CD1c-positive myeloid dendritic cell (primary cell): Measurements from ENCODE around the gene DNASE1L2.
"Not testable (repeated sequence)": the region's sequence is repeated elsewhere in the genome, so short reads cannot be mapped to it uniquely, and the experiment has no call there.

ENCODE experiments used
- DNase-seq: peaks from one replicate; pipeline ENCODE4 v3.0.0-alpha.2; 2016; ENCODE audit errors: extremely low spot score

DNASE1L2 gene

DNA sequence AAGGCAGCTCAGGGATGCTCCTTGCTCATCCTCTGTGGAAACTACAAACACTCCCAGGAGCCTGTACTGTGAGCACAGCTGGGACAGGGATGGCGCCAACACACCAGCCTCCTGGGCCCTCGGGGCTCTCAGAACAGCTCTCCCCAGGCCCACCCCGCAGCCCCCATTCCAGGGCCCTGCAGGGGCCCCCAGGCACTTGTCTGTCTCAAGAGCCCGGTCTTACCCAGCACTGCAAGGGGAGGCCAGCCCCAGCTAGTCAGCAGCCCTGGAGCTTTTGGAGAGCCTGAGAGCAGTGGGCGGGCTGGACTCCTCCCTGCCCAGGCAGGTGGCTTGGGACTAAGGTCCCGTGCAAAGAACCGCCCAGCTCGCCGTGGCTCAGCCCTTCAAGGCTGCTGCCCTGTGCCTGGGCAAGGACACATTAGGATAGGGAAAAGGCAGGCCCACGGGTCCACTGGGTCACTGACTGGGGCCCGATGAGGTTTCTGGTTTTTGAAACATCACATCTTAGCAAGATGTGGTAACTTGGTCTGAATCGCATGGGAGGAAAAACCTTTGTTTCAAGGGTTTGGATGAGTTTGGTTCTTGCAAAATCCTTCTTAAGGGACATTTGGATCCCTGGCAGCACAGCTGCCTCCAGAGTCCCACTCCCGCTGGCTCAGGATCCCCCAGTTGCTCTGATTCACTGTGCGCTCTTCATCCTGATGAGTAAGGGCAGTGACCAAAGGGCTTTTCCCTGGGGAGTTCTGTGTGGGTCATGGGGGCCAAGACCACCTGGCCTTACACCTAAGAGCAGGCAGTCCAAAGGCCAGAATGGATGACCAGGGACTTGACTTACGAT lies 2.8 kb downstream of the DNASE1L2 start:
- no peak for DNase-seq

GRCh38 chr16:2240331-2240730 lies 4.1 kb downstream of the DNASE1L2 start:
- not testable (repeated sequence) for DNase-seq

DNA sequence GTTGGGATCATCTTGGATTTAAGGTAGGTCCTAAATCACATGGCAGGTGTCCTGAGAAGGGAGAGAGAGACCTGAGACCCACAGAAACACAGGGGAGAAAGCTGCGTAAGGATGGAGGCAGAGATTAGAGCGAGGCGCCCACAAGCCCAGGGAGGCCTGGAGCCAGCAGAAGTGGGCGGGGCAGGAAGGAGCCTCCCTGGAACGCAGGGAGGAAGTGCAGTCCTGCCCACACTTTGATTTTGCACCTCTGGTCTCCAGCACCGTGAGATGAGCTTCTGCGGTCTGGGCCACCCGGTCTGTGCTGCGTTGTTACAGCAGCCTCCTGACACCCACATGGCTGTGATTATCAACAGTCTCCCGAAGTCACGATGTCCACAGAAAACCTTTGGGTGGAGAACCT lies 6.4 kb downstream of the DNASE1L2 start:
- DNase-seq = peak; percentile 43

- no peak for DNase-seq
These were observed 6.8 kb downstream of the DNASE1L2 start for GRCh38 chr16:2243031-2243528.

DNA sequence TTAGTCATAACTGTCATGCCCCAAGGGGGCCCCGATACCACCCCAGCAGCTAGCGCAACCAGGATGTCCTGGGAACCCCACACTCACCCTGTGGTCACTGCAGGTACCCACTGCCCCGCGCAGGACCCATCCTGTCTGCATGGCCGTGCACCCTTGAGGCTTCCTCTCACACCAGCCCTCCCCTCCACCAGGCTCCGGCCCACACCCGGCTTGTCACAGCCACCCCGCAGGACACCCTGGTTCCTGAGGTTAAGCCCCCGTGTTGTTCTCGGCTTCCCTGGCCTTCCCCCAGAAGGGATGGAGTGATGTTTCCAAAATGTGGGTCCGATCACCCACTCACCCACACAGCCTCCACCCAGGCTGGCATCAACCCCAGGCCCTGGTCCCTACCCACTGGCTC lies 7.5 kb downstream of the DNASE1L2 start:
- DNase-seq = no peak

GRCh38 chr16:2244301-2244700 lies 8.1 kb downstream of the DNASE1L2 start:
- no peak for DNase-seq

DNA sequence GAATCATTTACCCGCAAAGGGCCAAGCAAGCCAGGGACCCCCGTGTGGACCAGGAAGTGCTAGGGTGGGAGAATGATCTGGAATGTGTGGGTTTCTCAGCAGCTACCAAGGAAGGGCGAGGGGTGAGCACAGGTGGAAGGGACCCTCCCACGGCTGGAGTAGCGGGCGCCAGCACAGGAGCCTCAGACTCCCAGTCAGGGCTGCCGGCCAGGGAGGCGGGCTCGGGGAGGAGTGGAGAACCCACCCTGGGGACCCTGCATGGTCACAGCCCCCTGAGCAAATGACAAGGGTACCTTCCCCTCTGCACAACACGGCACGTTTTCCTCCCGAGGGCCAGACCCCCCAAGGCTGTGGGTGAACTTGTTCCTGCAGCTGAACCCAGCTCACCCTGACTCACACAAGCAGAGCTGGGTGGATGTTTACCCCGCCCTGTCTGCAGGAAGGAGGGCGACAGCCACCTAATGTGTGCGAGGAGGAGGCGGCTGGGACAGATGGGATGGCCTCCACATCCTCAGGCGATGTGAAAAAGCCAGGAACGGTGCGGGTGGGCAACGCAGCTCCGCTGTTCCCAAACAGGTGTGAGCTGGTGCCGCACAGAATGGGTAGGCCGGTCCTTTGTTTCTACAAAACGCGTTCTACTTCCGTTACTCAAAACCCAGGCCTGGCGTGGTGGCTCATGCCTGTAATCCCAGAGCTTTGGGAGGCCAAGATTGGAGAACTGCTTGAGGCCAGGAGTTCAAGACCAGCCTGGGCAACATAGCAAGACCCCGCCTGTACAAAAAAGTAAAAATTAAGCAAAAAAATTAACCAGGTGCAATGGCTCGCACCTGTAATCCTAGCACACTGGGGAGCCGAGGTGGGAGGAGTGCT lies 8.9 kb downstream of the DNASE1L2 start:
- DNase-seq = no peak

DNA sequence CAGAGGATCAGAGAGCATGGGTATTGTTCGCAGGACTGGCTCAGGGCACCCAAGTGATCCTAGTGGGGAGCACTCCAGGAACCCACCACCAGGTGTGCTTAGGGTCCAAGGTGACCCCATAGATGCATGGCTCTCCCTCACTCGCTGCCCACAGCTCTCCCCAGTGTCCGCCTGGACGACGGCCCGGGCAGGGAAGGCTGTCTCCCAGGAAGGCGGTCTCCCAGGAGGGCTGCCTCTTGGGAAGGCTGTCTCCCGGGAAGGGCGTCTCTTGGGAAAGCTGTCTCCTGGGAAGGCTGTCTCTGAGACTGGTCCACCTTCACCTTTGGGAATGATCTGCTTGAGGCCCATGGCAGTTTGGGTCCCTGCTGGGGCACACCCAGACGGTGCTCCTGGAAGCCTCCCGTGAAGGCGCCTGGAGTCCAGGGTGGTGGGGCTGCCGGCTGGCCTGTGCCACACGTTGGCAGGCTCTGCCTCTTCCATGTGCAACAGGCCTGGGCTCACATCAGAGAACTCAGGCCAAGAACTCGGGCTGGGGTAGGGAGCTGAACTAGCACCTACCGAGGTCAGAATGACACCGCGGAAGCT lies 10.1 kb downstream of the DNASE1L2 start:
- no peak for DNase-seq

- DNase-seq = peak; percentile 29
These were observed 14.5 kb downstream of the DNASE1L2 start for GRCh38 chr16:2250652-2251295.

- DNase-seq = peak; percentile 96
These were observed 15.3 kb downstream of the DNASE1L2 start, which contains the start of gene ECI1 for GRCh38 chr16:2251296-2252111. Gene ECI1 (minus strand): TSS chr16:2251587. CDS start chr16:2251566, 21 bp downstream.

GRCh38 chr16:2252806-2253148 lies 16.5 kb downstream of the DNASE1L2 start:
- DNase-seq = no peak

GRCh38 chr16:2253293-2253692 lies 17.0 kb downstream of the DNASE1L2 start:
- DNase-seq = no peak

DNA sequence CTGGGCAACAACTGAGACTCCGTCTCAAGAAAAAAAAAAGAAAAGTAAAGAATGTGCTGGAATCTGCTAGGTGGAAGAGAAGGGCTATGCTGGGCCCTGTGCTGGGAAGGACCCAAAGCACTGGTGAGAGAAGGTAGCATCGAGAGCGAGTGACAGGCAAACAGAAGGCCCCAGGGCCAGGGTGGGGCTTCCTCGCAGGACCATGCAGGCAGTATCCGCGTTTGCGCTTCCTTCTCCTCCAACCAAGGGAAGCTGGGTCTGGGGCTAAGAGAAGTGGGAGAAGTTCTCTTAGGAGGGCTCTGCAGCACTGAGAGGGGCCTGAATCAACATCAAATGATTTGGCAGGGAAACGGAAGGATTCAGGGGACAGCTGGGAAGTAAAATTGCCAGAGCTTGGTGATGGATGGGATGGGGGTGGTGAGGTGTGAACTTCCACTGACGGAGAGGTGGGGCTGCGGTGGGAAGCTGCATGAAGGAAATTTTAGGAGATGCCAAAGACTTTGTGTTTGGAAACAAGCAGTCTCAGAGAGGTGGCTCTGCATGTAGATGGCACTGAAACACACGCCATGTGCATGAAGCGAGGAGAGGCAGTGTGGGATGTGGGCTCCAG lies 20.4 kb downstream of the DNASE1L2 start:
- no peak for DNase-seq

DNA sequence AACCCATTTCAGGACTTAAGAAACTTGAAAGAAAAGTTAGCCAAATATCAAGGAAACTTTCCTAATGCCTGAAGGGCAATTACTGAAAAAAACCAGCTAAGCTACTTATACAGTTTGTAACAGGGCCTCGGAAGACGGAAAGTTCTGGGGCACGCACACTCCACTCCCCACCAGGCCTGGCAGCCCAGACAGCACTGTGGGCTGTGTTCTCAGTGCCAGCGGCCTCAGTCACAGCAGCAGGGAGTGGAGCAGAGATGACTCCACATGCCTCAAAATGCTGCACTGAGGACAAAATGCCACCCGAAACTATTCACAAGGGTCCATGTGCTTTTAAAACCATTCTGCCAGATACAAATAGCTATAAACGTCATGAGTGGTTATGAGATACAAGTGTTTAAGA lies 21.5 kb downstream of the DNASE1L2 start:
- DNase-seq = no peak

DNA sequence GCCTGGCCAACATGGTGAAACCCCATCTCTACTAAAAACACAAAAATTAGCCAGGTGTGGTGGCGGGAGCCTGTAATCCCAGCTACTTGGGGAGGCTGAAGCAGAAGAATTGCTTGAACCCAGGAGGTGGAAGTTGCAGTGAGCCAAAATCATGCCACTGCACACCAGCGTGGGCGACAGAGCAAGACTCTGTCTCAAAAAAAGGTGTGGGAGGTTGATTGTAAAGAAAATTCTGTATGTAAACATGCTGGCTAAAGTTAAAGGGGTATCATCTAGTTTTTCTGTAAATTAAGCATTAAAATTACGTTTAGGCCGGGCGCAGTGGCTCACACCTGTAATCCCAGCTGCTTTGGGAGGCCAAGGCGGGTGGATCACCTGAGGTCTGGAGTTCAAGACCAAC lies 22.3 kb downstream of the DNASE1L2 start:
- not testable (repeated sequence) for DNase-seq

- DNase-seq = no peak
These were observed 24.0 kb downstream of the DNASE1L2 start for GRCh38 chr16:2260250-2260649.

DNA sequence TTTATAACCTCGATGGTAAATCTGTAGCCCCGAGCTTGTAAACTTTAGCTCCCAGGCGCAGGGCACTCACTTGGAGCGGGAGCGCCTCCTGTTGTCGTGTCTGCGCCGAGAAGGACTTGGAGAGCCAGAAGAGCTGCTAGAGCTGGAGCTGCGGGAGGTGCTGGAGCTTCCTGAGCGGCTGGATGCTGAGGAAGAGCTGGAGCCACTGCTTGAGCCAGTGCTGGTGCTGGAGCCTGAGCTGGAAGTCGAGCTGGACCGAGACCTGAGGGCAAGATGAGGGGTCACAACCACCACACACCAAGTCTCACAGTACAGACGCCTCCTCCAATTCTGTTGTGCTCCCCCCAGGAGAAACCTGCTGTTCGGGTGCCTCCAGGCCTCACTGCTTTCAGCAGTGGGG lies 26.8 kb downstream of the DNASE1L2 start:
- DNase-seq = not testable (repeated sequence)

- not testable (repeated sequence) for DNase-seq
These were observed 30.6 kb downstream of the DNASE1L2 start for GRCh38 chr16:2266887-2267286.

GRCh38 chr16:2267505-2267912 lies 31.3 kb downstream of the DNASE1L2 start:
- not testable (repeated sequence) for DNase-seq

DNA sequence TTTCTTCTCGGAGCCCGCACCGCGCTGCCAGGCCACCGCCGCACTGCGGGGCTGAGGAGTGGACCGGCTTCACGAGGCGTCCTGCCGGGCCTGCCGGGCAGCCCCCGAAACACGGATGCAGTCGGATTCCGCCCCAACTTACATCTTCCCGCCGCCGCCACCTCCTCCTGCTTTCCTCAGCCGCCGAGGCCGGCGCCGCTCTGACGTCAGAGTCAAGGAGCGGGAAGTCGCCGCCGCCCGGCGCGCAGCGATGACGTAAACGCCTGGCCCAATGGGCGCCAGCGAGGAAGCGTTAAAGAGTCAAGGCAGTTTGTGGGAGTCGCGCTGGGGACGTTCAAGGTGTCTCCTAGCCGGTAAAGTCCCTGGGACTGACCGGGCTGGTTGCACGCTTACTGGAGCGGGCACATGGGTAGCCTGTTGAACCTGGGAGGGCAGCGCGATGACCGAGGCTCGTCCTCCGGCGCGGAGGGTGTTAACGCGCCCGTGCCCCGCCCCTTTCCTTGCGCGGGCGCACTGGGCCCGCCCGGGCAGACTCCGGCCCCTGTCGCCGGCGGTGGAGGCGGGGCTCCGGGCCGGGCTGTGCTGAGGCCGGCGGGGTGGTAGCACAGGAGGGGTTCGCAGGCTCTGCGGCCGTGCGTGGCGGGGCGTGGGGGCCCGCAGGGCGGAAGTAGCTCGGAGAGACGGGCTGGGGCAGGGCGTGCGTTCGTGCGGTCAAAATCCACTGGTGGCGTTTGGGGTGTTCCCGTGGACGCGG lies 31.8 kb downstream of the DNASE1L2 start, which contains the start of gene RNPS1:
Gene RNPS1 (minus strand): TSS at position 214 of the 754 bp plus-strand sequence. CDS start 3,483 bp downstream, outside the sequence.
- peak; percentile 98 for DNase-seq
